Liver (tissue), 9 donors: ENCODE data around the gene ACTN4. TPM values are rescaled to one million over a fixed set of nuclear protein-coding genes. Genes with fewer than 3 reads are reported as not detected.

Experiments used
- DNase-seq: peaks from one replicate; pipeline ENCODE4 v3.0.0-alpha.2; 2017; ENCODE audit warnings: low spot score
- H3K27ac ChIP-seq, 2 donors: one replicate each; pipeline ENCODE4 v1.7.0; 2013; ENCODE audit warnings: inconsistent platforms in 2 of 2, low read length in 2 of 2, control low read depth in 1 of 2, low read depth in 1 of 2, mild to moderate bottlenecking in 1 of 2
- H3K27me3 ChIP-seq, 4 donors: one replicate each; pipeline versions ENCODE4 v1.6.1 to v1.7.0; 2013; ENCODE audit warnings: low read length in 3 of 4, inconsistent platforms in 1 of 4, mild to moderate bottlenecking in 1 of 4, moderate library complexity in 1 of 4; ENCODE audit not compliant: control insufficient read depth in 4 of 4, insufficient read depth in 4 of 4
- H3K36me3 ChIP-seq, 4 donors: one replicate each; pipeline versions ENCODE4 v1.6.1 to v1.7.0; 2013; ENCODE audit warnings: low read length in 3 of 4, mild to moderate bottlenecking in 3 of 4, low read depth in 1 of 4, moderate library complexity in 1 of 4; ENCODE audit not compliant: control insufficient read depth in 4 of 4, insufficient read depth in 3 of 4
- H3K4me1 ChIP-seq, 4 donors: one replicate each; pipeline versions ENCODE4 v1.6.1 to v1.7.0; 2013; ENCODE audit warnings: low read length in 3 of 4, mild to moderate bottlenecking in 3 of 4, moderate library complexity in 1 of 4; ENCODE audit not compliant: control insufficient read depth in 4 of 4, insufficient read depth in 4 of 4
- H3K4me3 ChIP-seq, 3 donors: one replicate each; pipeline versions ENCODE4 v1.6.1 to v1.7.0; 2013; ENCODE audit warnings: low read length in 3 of 3, control low read depth in 1 of 3, low read depth in 1 of 3, mild to moderate bottlenecking in 1 of 3
- H3K9ac ChIP-seq, 2 donors: one replicate each; pipeline ENCODE4 v1.7.0; 2013; ENCODE audit warnings: low read length in 2 of 2, mild to moderate bottlenecking in 2 of 2, moderate library complexity in 2 of 2, control low read depth in 1 of 2, low read depth in 1 of 2
- H3K9me3 ChIP-seq, 4 donors: one replicate each; pipeline versions ENCODE4 v1.6.1 to v1.7.0; 2013; ENCODE audit warnings: low read length in 3 of 4; ENCODE audit not compliant: control insufficient read depth in 4 of 4
- FOXA1 ChIP-seq: IDR thresholded peaks from 2 replicates; pipeline ENCODE4 v1.6.1; 2016; ENCODE audit warnings: antibody characterized with exemption
- FOXA2 ChIP-seq: IDR thresholded peaks from 2 replicates; pipeline ENCODE4 v1.6.1; 2016; ENCODE audit warnings: antibody characterized with exemption
- GABPA ChIP-seq, 2 donors: IDR thresholded peaks in 1 of 2; conservative IDR thresholded peaks in 1 of 2; 2 replicates each; pipeline ENCODE4 v1.6.1; 2016; ENCODE audit warnings: antibody characterized with exemption in 2 of 2, mild to moderate bottlenecking in 1 of 2, moderate library complexity in 1 of 2
- HNF4A ChIP-seq, 2 donors: conservative IDR thresholded peaks; 2 replicates each; pipeline ENCODE4 v1.6.1; 2016; ENCODE audit warnings: antibody characterized with exemption in 2 of 2, mild to moderate bottlenecking in 2 of 2
- JUND ChIP-seq, 2 donors: IDR thresholded peaks; 2 replicates each; pipeline ENCODE4 v1.6.1; 2016; ENCODE audit warnings: antibody characterized with exemption in 2 of 2
- MAX ChIP-seq: IDR thresholded peaks from 2 replicates; pipeline ENCODE4 v1.6.1; 2016; ENCODE audit warnings: antibody characterized with exemption
- NR2F2 ChIP-seq: IDR thresholded peaks from 2 replicates; pipeline ENCODE4 v1.6.1; 2016; ENCODE audit warnings: antibody characterized with exemption
- RAD21 ChIP-seq, 2 donors: IDR thresholded peaks; 2 replicates each; pipeline ENCODE4 v1.6.1; 2016; ENCODE audit warnings: antibody characterized with exemption in 2 of 2, mild to moderate bottlenecking in 2 of 2
- REST ChIP-seq: IDR thresholded peaks from 2 replicates; pipeline ENCODE4 v1.6.1; 2016; ENCODE audit warnings: antibody characterized with exemption, mild to moderate bottlenecking
- RXRA ChIP-seq, 2 donors: IDR thresholded peaks; 2 replicates each; pipeline ENCODE4 v1.6.1; 2017 to 2018; ENCODE audit warnings: antibody characterized with exemption in 2 of 2, mild to moderate bottlenecking in 1 of 2
- SP1 ChIP-seq: IDR thresholded peaks from 2 replicates; pipeline ENCODE4 v1.6.1; 2018; ENCODE audit warnings: antibody characterized with exemption, mild to moderate bottlenecking
- TAF1 ChIP-seq: conservative IDR thresholded peaks from 2 replicates; pipeline ENCODE4 v1.6.1; 2016; ENCODE audit warnings: antibody characterized with exemption, mild to moderate bottlenecking
- YY1 ChIP-seq: IDR thresholded peaks from 2 replicates; pipeline ENCODE4 v1.6.1; 2016; ENCODE audit warnings: antibody characterized with exemption, mild to moderate bottlenecking
- WGBS: extraction: QIAGEN DNeasy Blood & Tissue Kit; methylation state at CpG from one replicate; pipeline ENCODE4 v1.1.7; 2013; 5-methylcytosine and 5-hydroxymethylcytosine counted together
- polyA plus RNA-seq, 2 donors: library from polyadenylated mRNA; stranded (reverse) in 1 of 2; unstranded in 1 of 2; fragments of 200-250 nt in 1 of 2; fragments of >200 nt in 1 of 2; fragmentation: Nextera tagmentation in 1 of 2; extraction: Ambion mirVana in 1 of 2; gene quantifications; one replicate each; pipeline versions ENCODE4 v1.2.1 to v1.2.3, GENCODE V29; 2013 to 2015
- total RNA-seq, 2 donors: library from RNA; depleted of rRNA; stranded (reverse); fragments of >200 nt; gene quantifications; one replicate each; pipeline ENCODE4 v1.2.3, GENCODE V29; 2014
- TF ChIP-seq, protein P1 (sequence below): IDR thresholded peaks from 2 replicates; pipeline ENCODE4 v1.6.1; 2016; ENCODE audit warnings: antibody characterized with exemption
- donor health status: healthy.
- donor health status: healthy.
- donor health status: healthy.
- donor health status: healthy.
- donor health status: healthy.

ACTN4 gene
- total and polyA plus RNA-seq, 4 donors = 35.4 to 164 (median 98.7) TPM

DNA sequence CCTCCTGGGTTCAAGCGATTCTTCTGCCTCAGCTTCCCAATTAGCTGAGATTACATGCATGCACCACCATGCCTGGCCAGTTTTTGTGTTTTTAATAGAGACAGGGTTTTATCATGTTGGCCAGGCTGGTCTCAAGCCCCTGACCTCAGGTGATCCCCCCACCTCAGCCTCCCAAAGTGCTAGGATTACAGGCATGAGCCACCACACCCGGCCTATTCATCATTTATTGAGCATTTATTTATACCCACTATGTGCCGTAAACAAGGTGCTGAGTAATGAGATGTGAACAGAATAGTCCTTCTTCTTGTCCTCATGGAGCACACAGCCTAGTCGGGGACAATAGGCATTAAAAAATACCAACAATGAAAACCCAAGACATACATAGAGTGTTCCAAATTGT, 25.6 kb downstream of the ACTN4 start (continued):
- no peak for TF ChIP-seq REST
- no peak for TF ChIP-seq MAX
- TF ChIP-seq, protein P1, sequence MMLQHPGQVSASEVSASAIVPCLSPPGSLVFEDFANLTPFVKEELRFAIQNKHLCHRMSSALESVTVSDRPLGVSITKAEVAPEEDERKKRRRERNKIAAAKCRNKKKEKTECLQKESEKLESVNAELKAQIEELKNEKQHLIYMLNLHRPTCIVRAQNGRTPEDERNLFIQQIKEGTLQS = no peak
- TF ChIP-seq FOXA1 = no peak
- no peak for TF ChIP-seq HNF4A (conservative IDR thresholded peaks at IDR 0.05)
- TF ChIP-seq FOXA2 = no peak
- no peak for TF ChIP-seq RXRA (IDR thresholded peaks at IDR 0.05)
- TF ChIP-seq SP1 = no peak
- no peak for TF ChIP-seq RAD21 (IDR thresholded peaks at IDR 0.05)
- TF ChIP-seq TAF1 = no peak
- no peak for TF ChIP-seq JUND (IDR thresholded peaks at IDR 0.05)
- no peak for TF ChIP-seq YY1

- H3K9ac ChIP-seq = no peak overlapping the region
- no peak for TF ChIP-seq REST
- no peak for TF ChIP-seq RXRA (IDR thresholded peaks at IDR 0.05)
- no peak for DNase-seq
- peaks cover 0 to 3% (median 0%) of the 10 kb centered on the region in 4 donors for H3K36me3 ChIP-seq
- 87% methylated on average over 16 of the region's 16 CpGs for WGBS
- peaks cover 16 to 71% (median 32%) of the 10 kb centered on the region in 4 donors for H3K4me1 ChIP-seq
- no peak overlapping the region for H3K4me3 ChIP-seq
- no peaks in the 10 kb centered on the region for H3K9me3 ChIP-seq
- peak overlapping the region in 1 of 2 donors; percentile 62 for H3K27ac ChIP-seq
- no peaks in the 10 kb centered on the region for H3K27me3 ChIP-seq
Measured at GRCh38 chr19:38674388-38675171, 27.1 kb downstream of the ACTN4 start.

DNA sequence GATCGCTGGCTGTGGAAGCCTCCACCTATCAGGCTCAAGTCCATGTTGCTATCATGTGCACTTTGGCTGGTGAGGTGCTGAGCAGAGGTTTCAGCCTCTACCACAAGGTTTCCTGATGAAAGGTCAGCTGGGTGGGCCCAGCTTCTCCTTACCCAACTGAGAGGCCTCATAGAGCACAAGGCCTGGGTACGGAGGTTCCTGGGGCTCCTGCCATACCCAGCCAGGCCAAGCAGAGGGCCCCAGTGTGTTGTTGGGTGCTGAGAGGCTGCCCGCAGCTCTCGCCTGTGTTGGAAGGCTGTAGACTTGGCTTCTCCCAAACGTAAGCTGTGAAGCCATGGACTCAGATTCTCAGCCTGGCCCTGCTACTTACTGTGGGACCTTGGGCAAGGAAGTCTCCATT, 28.2 kb downstream of the ACTN4 start:
- TF ChIP-seq JUND (IDR thresholded peaks at IDR 0.05) (no peak), NR2F2 (no peak), GABPA (IDR thresholded peaks at IDR 0.05 in 1 of 2, conservative IDR thresholded peaks at IDR 0.05 in 1 of 2) (no peak), FOXA1 (no peak), YY1 (no peak), HNF4A (conservative IDR thresholded peaks at IDR 0.05) (peak in 1 of 2 donors; percentile 20), SP1 (no peak), RAD21 (IDR thresholded peaks at IDR 0.05) (peak in 1 of 2 donors; percentile 22)
- Histone ChIP-seq H3K4me3 (no peak overlapping the region), H3K4me1 (peaks cover 12 to 71% (median 31%) of the 10 kb centered on the region in 4 donors), H3K27me3 (no peaks in the 10 kb centered on the region), H3K9me3 (no peaks in the 10 kb centered on the region), H3K27ac (peak overlapping the region; percentile 50 to 62), H3K36me3 (peaks cover 0 to 3% (median 0%) of the 10 kb centered on the region in 4 donors), H3K9ac (no peak overlapping the region)
- no peak for DNase-seq
- 88% methylated on average over 5 of the region's 5 CpGs for WGBS
